Non-pigmented ciliary epithelial cell (primary cell): ENCODE measurements around the gene PPP1R1B.

ENCODE experiments used
- DNase-seq: peaks from one replicate; pipeline ENCODE4 v3.0.0-alpha.2; 2010; ENCODE audit warnings: low read depth

Gene PPP1R1B

GRCh38 chr17:39600288-39600996 is 26.3 kb upstream of the PPP1R1B start:
- DNase-seq: no peak

DNA sequence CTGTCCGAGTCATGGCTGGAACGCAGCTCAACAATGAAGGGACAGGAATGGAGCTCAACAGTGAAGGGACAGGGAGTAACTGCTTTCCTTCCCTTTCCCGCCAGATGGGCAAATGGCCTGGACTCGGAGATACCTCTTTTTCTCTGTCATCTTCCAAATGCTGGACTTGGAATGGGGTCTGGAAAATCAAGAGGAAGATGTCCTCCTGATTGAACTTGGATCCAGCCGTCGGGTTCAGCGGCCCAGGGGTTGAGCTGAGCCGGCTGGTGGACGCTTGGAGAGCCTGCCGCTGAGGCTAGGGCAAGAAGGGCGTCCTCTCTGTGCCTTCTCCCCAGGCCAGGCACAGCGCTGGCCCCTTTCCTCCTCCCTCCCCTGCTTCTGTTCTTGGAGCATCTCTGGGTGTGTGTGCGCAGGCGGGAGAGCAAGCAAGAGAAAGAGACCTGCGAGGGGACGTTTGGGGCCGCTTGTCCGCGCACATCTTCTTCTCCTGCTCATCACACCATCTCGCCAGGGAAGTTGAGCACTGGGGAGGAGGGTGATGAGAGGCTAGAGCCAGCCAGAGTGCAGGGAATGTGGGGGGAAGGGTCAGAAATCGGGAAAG is 25.7 kb upstream of the PPP1R1B start:
- DNase-seq: no peak

DNA sequence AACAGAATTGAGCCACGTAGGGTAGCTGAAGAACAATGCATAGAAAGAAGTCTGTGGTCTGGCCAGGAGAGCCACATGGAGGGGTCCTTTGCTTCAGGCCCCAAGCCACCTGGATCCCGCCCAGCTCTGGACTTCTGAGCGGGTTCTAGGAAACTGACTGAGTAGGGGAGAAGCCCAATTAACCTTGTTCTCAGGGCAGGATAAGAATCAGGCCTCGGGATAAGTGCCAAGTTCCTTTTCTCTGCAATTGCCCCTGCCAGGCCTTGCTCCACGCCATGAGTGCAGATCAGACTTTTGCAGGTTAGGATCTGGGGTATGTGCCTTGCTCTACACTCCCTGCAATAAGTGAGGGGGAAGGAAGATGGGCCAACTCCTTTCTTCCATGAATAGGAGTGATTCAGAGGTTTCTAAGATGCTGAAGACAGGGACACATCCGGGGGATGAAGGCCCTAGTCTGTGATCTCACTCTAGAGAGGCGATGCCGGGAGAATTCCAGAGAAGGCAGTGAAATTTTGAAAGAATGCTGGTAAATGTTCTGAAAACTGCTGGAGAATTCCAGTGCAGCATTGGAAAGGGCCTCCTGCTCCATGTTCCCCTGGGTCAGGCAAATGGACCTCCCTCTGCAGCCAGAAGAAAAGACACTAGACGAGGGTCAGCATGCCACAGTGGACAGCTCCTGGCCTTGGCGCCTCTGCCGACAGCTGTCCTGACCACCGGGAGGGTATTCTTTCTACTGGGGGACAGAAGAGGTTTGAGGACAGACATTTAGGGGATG is 24.8 kb upstream of the PPP1R1B start:
- DNase-seq: no peak

- no peak for DNase-seq
These were observed 24.0 kb upstream of the PPP1R1B start for GRCh38 chr17:39602533-39603303.

GRCh38 chr17:39603304-39604016 is 23.3 kb upstream of the PPP1R1B start:
- no peak for DNase-seq

GRCh38 chr17:39604911-39605491 is 21.8 kb upstream of the PPP1R1B start:
- DNase-seq: no peak

DNA sequence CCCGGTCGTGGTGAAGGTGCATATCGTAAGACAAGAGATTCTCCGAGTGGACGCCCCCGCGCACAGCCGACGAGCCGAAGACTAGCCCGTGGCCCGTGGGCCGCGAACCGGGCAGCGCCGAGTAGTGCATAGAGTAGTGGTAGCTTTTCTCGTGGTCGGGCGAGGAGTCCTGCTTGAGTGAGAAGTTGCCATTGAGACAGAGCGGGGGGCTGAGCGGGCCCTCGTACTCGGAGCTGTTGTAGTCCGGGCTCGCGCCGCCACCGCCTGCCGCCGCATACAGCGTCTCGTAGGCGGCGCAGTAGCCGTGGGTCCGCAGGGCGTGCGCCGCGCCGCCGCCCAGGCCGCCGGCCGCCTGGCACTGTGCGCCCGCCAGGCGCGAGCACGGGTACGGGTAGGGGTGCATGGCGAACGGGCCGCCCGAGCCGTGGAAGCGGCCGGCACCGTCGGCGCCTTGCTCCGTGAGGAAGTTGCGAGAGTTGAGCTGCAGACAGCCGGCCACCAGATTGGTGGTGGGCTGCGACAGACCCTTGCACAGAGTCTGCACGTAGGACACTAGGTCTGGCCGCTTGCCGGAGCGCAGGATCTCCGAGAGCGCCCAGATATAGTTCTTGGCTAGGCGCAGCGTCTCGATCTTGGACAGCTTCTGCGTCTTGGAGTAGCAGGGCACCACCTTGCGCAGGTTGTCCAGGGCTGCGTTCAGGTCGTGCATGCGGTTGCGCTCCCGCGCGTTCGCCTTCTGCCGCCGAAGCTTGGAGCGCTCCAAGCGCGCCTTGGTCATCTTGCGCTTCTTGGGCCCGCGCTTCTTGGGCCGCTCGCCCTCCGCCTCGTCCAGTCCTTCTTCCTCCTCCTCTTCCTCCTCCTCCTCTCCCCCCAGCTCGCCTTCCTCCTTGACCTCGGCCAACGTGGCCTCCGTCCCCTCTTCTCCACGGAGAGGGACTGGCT is 21.0 kb upstream of the PPP1R1B start:
- DNase-seq: no peak

DNA sequence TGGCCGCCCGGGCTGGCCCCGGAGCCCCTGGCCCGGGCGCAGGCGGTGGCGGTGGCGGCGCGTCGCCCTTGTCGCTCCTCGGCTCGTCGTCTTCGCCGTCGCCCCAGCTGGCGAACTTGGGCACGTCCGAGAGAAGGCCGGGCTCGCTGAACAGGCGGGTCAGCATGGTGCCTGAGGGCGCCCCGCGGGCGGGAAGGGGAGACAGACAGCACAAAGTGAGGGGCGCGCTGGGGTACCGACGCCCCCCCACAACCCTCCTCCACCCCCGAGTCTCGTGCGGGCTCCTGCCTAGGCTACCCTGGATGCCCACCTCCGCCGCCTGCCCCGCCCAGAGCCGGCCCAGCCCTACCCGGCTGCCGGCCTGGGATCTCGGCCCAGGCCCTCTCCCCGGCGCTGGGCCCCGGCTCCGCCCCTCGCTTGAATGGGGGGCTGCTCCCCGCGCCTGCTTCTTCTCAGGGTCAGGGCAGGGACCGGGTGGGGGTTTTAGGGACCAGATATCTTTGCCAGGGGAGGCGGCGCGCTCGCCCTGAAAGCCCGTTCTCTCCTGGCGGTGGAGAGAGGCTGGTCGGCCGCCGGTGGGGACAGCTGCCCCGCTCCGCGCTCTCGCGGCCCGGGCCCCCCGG is 20.2 kb upstream of the PPP1R1B start:
- DNase-seq: no peak

- DNase-seq: no peak
These were observed 19.5 kb upstream of the PPP1R1B start for GRCh38 chr17:39607057-39607850.

DNA sequence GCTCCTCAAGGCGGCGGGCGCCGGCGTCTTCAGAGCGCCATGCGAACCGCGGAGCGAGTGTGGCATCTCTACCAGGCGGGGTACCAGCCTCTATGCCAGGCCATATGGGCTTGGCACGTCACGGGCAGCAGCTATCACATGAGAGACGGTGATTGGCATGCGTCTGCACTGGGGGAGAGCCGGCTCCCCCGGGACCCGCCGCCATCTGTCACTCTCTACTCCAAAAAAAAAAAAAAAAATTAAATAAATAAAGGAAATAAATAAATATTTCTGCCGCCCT is 19.0 kb upstream of the PPP1R1B start, which contains the start of gene NEUROD2:
Gene NEUROD2, minus strand, starts transcription at position 70 of the 280 bp plus-strand sequence. CDS start 1,321 bp downstream, outside the sequence.
- DNase-seq: no peak

- DNase-seq: no peak
These were observed 18.4 kb upstream of the PPP1R1B start for GRCh38 chr17:39608142-39608981.

- no peak for DNase-seq
These were observed 17.2 kb upstream of the PPP1R1B start for GRCh38 chr17:39609416-39610025.

DNA sequence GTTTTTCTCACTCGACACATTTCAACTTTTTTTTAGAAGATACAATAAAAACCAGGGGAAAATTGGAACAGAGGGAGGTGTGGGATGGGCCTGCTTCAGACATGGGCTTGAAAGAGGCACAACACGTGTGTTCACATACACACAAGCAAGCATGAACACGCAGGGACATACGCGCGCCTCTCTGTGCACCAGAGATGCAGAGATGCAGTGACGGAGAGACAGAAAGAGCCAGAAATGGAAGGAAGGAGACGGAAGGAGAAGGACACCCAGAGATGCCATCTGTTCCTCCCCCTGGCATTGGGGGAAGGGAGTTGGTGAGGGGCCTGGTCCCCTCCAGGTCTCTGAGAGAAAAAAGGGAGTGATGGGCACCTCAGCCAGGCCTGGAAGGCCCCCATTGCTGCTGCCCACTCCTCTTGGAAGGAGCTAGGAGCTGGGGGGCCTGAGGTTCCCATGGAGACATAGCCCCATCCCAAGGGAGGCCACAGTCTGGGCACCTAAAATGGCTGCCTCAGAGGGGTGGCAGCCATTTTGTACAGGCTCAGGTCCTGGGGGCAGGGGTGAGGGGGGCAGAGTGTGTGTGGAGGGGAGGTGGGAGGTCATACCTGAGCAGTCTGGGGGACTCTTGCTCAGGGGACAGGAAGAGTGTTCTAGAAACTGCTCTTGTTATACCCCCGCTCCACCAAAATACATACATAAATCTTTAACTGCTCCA is 15.2 kb upstream of the PPP1R1B start:
- DNase-seq: no peak

GRCh38 chr17:39612291-39612894 is 14.4 kb upstream of the PPP1R1B start:
- no peak for DNase-seq

DNA sequence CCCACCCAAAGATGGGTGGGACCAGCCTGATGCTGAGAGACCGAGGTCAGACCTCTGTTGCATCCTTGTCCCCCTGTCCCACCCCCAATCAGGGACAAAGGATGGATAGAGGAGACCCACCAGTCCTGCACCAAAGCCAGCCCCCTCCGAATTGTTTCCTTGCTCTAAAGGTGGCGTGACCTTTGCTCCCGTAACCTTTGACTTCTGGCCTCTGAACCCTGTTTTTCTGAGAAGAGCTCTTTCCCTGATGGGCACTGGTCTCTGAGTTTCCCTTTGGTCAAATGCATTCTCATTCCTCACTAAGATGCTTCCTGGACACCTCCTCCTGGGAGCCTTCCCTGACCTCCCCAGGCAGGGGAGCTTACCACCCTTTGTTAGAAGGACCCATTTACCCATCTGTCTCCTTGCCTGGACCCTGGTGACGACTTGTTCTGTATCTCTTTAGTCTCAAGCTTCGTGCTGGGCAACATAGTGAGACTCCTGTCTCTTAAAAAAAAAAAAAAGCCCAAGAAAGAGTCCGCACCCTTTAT is 13.8 kb upstream of the PPP1R1B start:
- no peak for DNase-seq

DNA sequence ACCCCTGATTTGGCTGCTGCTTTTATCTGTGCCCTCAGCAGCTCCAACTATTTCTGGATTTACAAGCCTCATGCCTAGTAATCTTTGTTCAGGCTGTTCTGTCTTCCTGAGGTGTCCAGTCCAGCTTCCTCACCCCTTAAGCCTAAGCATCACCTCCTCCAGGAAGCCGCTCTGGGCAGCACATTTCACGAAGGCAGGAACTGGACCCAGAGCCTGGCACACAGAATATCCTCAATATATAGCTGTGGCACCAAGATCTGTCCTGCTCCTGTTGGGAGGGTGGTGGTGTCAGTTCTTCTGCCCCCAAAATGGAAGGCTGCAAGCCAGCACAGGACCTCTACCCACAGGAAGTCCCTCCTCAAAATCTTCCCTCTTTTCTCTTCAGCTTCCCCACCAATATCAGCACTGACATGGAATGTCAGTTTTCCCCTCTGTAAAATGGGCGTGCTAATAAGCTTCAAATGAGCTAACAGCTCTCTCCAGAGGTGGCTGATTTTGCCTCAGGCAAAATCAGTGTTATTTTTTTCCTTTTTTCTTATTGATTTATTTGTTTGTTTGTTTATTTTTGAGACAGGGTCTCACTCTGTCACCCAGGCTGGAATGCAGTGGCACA is 12.1 kb upstream of the PPP1R1B start:
- DNase-seq: no peak
